Measurements from ENCODE around the gene ITM2B.

Gene ITM2B

GRCh38 chr13:48311223-48311622 lies 78.2 kb downstream of the ITM2B start:
- H3K36me3 ChIP-seq (ENCODE audit: control insufficient read depth, insufficient read depth, low read length), result peaks cover 20% of the 10 kb centered on the region
- no peak overlapping the region for H3K27ac ChIP-seq (ENCODE audit: low read depth, low read length, severe bottlenecking)
- no peak overlapping the region for H3K4me3 ChIP-seq (ENCODE audit: extremely low read depth, insufficient read depth, low read length, poor library complexity, severe bottlenecking)
- H3K9me3 ChIP-seq (ENCODE audit: control insufficient read depth, low read length), result no peaks in the 10 kb centered on the region
- H3K4me1 ChIP-seq (ENCODE audit: control insufficient read depth, insufficient read depth, low read length, poor library complexity, severe bottlenecking), result no peaks in the 10 kb centered on the region
- 100% methylated on average over 1 of the region's 1 CpG; no CpG with 5 or more reads in 1 of the 2 experiments for WGBS, 2 experiments (ENCODE audit: insufficient coverage in 2 of 2)

- Histone ChIP-seq H3K36me3 (ENCODE audit: control insufficient read depth, insufficient read depth, low read length) (peaks cover 51% of the 10 kb centered on the region), H3K9me3 (ENCODE audit: control insufficient read depth, low read length) (peaks cover 4% of the 10 kb centered on the region), H3K27ac (ENCODE audit: low read depth, low read length, severe bottlenecking) (no peak overlapping the region), H3K4me1 (ENCODE audit: control insufficient read depth, insufficient read depth, low read length, poor library complexity, severe bottlenecking) (no peaks in the 10 kb centered on the region), H3K4me3 (ENCODE audit: extremely low read depth, insufficient read depth, low read length, poor library complexity, severe bottlenecking) (no peak overlapping the region)
- 84 to 94% methylated on average over 13 to 16 of the region's 17 CpGs for WGBS, 2 experiments (ENCODE audit: insufficient coverage in 2 of 2)
These were observed 83.1 kb downstream of the ITM2B start for GRCh38 chr13:48315969-48316650.

- no peaks in the 10 kb centered on the region for H3K4me1 ChIP-seq (ENCODE audit: control insufficient read depth, insufficient read depth, low read length, poor library complexity, severe bottlenecking)
- 97% methylated on average over 30 to 43 of the region's 43 CpGs for WGBS, 2 experiments (ENCODE audit: insufficient coverage in 2 of 2)
- H3K4me3 ChIP-seq (ENCODE audit: extremely low read depth, insufficient read depth, low read length, poor library complexity, severe bottlenecking), result no peak overlapping the region
- no peak overlapping the region for H3K27ac ChIP-seq (ENCODE audit: low read depth, low read length, severe bottlenecking)
- H3K9me3 ChIP-seq (ENCODE audit: control insufficient read depth, low read length), result peaks cover 7% of the 10 kb centered on the region
- H3K36me3 ChIP-seq (ENCODE audit: control insufficient read depth, insufficient read depth, low read length), result peaks cover 57% of the 10 kb centered on the region
These were observed 84.0 kb downstream of the ITM2B start for GRCh38 chr13:48316826-48317510.

- WGBS, 2 experiments (ENCODE audit: insufficient coverage in 2 of 2), result 89 to 94% methylated on average over 39 to 40 of the region's 41 CpGs
- Histone ChIP-seq H3K4me3 (ENCODE audit: extremely low read depth, insufficient read depth, low read length, poor library complexity, severe bottlenecking) (no peak overlapping the region), H3K4me1 (ENCODE audit: control insufficient read depth, insufficient read depth, low read length, poor library complexity, severe bottlenecking) (no peaks in the 10 kb centered on the region), H3K27ac (ENCODE audit: low read depth, low read length, severe bottlenecking) (no peak overlapping the region), H3K9me3 (ENCODE audit: control insufficient read depth, low read length) (peaks cover 9% of the 10 kb centered on the region), H3K36me3 (ENCODE audit: control insufficient read depth, insufficient read depth, low read length) (peaks cover 51% of the 10 kb centered on the region)
These were observed 84.7 kb downstream of the ITM2B start for GRCh38 chr13:48317511-48318376.

GRCh38 chr13:48318377-48318811 lies 85.4 kb downstream of the ITM2B start:
- Histone ChIP-seq H3K4me1 (ENCODE audit: control insufficient read depth, insufficient read depth, low read length, poor library complexity, severe bottlenecking) (no peaks in the 10 kb centered on the region), H3K36me3 (ENCODE audit: control insufficient read depth, insufficient read depth, low read length) (peaks cover 50% of the 10 kb centered on the region), H3K27ac (ENCODE audit: low read depth, low read length, severe bottlenecking) (no peak overlapping the region), H3K9me3 (ENCODE audit: control insufficient read depth, low read length) (peaks cover 9% of the 10 kb centered on the region), H3K4me3 (ENCODE audit: extremely low read depth, insufficient read depth, low read length, poor library complexity, severe bottlenecking) (no peak overlapping the region)
- 94 to 99% methylated on average over 11 to 28 of the region's 28 CpGs for WGBS, 2 experiments (ENCODE audit: insufficient coverage in 2 of 2)

- peaks cover 9% of the 10 kb centered on the region for H3K9me3 ChIP-seq (ENCODE audit: control insufficient read depth, low read length)
- 93 to 96% methylated on average over 40 to 47 of the region's 47 CpGs for WGBS, 2 experiments (ENCODE audit: insufficient coverage in 2 of 2)
- H3K4me3 ChIP-seq (ENCODE audit: extremely low read depth, insufficient read depth, low read length, poor library complexity, severe bottlenecking), result no peak overlapping the region
- H3K27ac ChIP-seq (ENCODE audit: low read depth, low read length, severe bottlenecking), result no peak overlapping the region
- peaks cover 50% of the 10 kb centered on the region for H3K36me3 ChIP-seq (ENCODE audit: control insufficient read depth, insufficient read depth, low read length)
- H3K4me1 ChIP-seq (ENCODE audit: control insufficient read depth, insufficient read depth, low read length, poor library complexity, severe bottlenecking), result no peaks in the 10 kb centered on the region
These were observed 86.0 kb downstream of the ITM2B start for GRCh38 chr13:48318821-48319511.
